H9 (cell line): ENCODE data around the gene SBK3. TPM values are rescaled to one million over a fixed set of nuclear protein-coding genes. Genes with fewer than 3 reads are reported as not detected.

Experiments
- DNase-seq: peaks from one replicate; pipeline ENCODE4 v3.0.0-alpha.2; 2017
- H2AFZ ChIP-seq: one replicate; pipeline ENCODE4 v1.6.1; 2013; ENCODE audit warnings: mild to moderate bottlenecking, low read length, control low read depth, moderate library complexity
- H2AK5ac ChIP-seq: 2 replicates; pipeline ENCODE4 v1.6.1; 2013; ENCODE audit warnings: low read length, control low read depth, mixed read lengths; ENCODE audit not compliant: insufficient read length
- H2BK120ac ChIP-seq: one replicate; pipeline ENCODE4 v1.6.1; 2013; ENCODE audit warnings: low read depth, mild to moderate bottlenecking, low read length, control low read depth, inconsistent platforms; ENCODE audit not compliant: poor library complexity, severe bottlenecking
- H2BK12ac ChIP-seq: 2 replicates; pipeline ENCODE4 v1.6.1; 2013; ENCODE audit warnings: low read length, control low read depth, mixed read lengths, low read depth; ENCODE audit not compliant: insufficient read length
- H2BK15ac ChIP-seq: 2 replicates; pipeline ENCODE4 v1.6.1; 2013; ENCODE audit warnings: low read depth, low read length, control low read depth
- H2BK20ac ChIP-seq: one replicate; pipeline ENCODE4 v1.6.1; 2013; ENCODE audit warnings: low read depth, mild to moderate bottlenecking, low read length, control low read depth, inconsistent platforms; ENCODE audit not compliant: poor library complexity, severe bottlenecking
- H2BK5ac ChIP-seq: 2 replicates; pipeline ENCODE4 v1.6.1; 2013; ENCODE audit warnings: low read length, control low read depth, mixed read lengths; ENCODE audit not compliant: insufficient read length
- H3K14ac ChIP-seq: 2 replicates; pipeline ENCODE4 v1.6.1; 2013; ENCODE audit warnings: low read length, control low read depth; ENCODE audit not compliant: insufficient read depth
- H3K18ac ChIP-seq: 2 replicates; pipeline ENCODE4 v1.6.1; 2013; ENCODE audit warnings: low read depth, mild to moderate bottlenecking, mixed read lengths, low read length, control low read depth; ENCODE audit not compliant: insufficient read length
- H3K23ac ChIP-seq: 2 replicates; pipeline ENCODE4 v1.6.1; 2013; ENCODE audit warnings: low read length, control low read depth, mixed read lengths, low read depth; ENCODE audit not compliant: insufficient read length
- H3K23me2 ChIP-seq: 2 replicates; pipeline ENCODE4 v1.6.1; 2013; ENCODE audit warnings: low read depth, mild to moderate bottlenecking, mixed read lengths, low read length, control low read depth; ENCODE audit not compliant: insufficient read length, poor library complexity, severe bottlenecking
- H3K27ac ChIP-seq: 2 replicates; pipeline ENCODE4 v1.5.1; 2013; ENCODE audit warnings: low read length, control low read depth, mixed read lengths, low read depth; ENCODE audit not compliant: insufficient read length
- H3K27me3 ChIP-seq: 2 replicates; pipeline ENCODE4 v1.6.1; 2013; ENCODE audit warnings: low read length, control low read depth, inconsistent platforms; ENCODE audit not compliant: insufficient read depth
- H3K4ac ChIP-seq: 2 replicates; pipeline ENCODE4 v1.6.1; 2013; ENCODE audit warnings: low read depth, mild to moderate bottlenecking, control low read depth, inconsistent platforms, low read length, moderate library complexity
- H3K4me1 ChIP-seq: 2 replicates; pipeline ENCODE4 v1.6.1; 2013; ENCODE audit warnings: low read length, control low read depth, inconsistent platforms; ENCODE audit not compliant: insufficient read depth
- H3K4me2 ChIP-seq: 2 replicates; pipeline ENCODE4 v1.6.1; 2013; ENCODE audit warnings: low read length, control low read depth, mixed read lengths; ENCODE audit not compliant: insufficient read length, insufficient read depth
- H3K56ac ChIP-seq: 2 replicates; pipeline ENCODE4 v1.6.1; 2013; ENCODE audit warnings: low read depth, mild to moderate bottlenecking, mixed read lengths, low read length, control low read depth; ENCODE audit not compliant: insufficient read length
- H3K79me1 ChIP-seq: 2 replicates; pipeline ENCODE4 v1.6.1; 2013; ENCODE audit warnings: low read depth, mild to moderate bottlenecking, moderate library complexity, low read length, control low read depth, inconsistent platforms; ENCODE audit not compliant: insufficient read depth, poor library complexity, severe bottlenecking
- H3K79me2 ChIP-seq: 2 replicates; pipeline ENCODE4 v1.6.1; 2013; ENCODE audit warnings: low read length, control low read depth, inconsistent platforms; ENCODE audit not compliant: insufficient read depth
- H3K9ac ChIP-seq: 2 replicates; pipeline ENCODE4 v1.6.1; 2013; ENCODE audit warnings: low read length, control low read depth, mixed read lengths; ENCODE audit not compliant: insufficient read length; ENCODE audit errors: extremely low read depth
- H3K9me3 ChIP-seq: one replicate; pipeline ENCODE4 v1.6.1; 2013; ENCODE audit warnings: low read depth, low read length, inconsistent platforms; ENCODE audit not compliant: control insufficient read depth
- H3T11ph ChIP-seq: one replicate; pipeline ENCODE4 v1.6.1; 2013; ENCODE audit warnings: mild to moderate bottlenecking, low read length, control low read depth, inconsistent platforms
- H4K20me1 ChIP-seq: one replicate; pipeline ENCODE4 v1.6.1; 2013; ENCODE audit not compliant: control insufficient read depth, insufficient read length, insufficient read depth
- H4K5ac ChIP-seq: 2 replicates; pipeline ENCODE4 v1.6.1; 2013; ENCODE audit warnings: low read depth, mild to moderate bottlenecking, mixed read lengths, low read length, control low read depth; ENCODE audit not compliant: insufficient read length
- H4K8ac ChIP-seq: replicated peaks from 2 replicates; pipeline ENCODE4 v1.6.1; 2013; ENCODE audit warnings: low read length, control low read depth, mixed read lengths, low read depth; ENCODE audit not compliant: insufficient read length
- H4K91ac ChIP-seq: 2 replicates; pipeline ENCODE4 v1.6.1; 2013; ENCODE audit warnings: low read depth, mild to moderate bottlenecking, moderate library complexity, mixed read lengths, low read length, control low read depth; ENCODE audit not compliant: insufficient read length
- H3K27ac Mint-ChIP-seq, 3 experiments: 2 replicates in 2 of 3; 3 replicates in 1 of 3; pipeline ENCODE4 v1.8.0; 2020 to 2021; ENCODE audit warnings: mixed read lengths in 3 of 3, mild to moderate bottlenecking in 1 of 3, moderate library complexity in 1 of 3
- H3K27me3 Mint-ChIP-seq: 2 replicates; pipeline ENCODE4 v1.8.0; 2021; ENCODE audit warnings: low read depth, mild to moderate bottlenecking, moderate library complexity, mixed read lengths
- H3K36me3 Mint-ChIP-seq, 3 experiments: 2 replicates in 2 of 3; 3 replicates in 1 of 3; pipeline ENCODE4 v1.8.0; 2020 to 2021; ENCODE audit warnings: low read depth in 3 of 3, mixed read lengths in 3 of 3; ENCODE audit not compliant: insufficient read depth in 1 of 3
- H3K4me1 Mint-ChIP-seq, 2 experiments: 2 replicates each; pipeline ENCODE4 v1.8.0; 2020; ENCODE audit warnings: mixed read lengths in 2 of 2
- H3K4me3 Mint-ChIP-seq, 2 experiments: 2 replicates in 1 of 2; 3 replicates in 1 of 2; pipeline ENCODE4 v1.8.0; 2020 to 2021; ENCODE audit warnings: mild to moderate bottlenecking in 2 of 2, mixed read lengths in 2 of 2, moderate library complexity in 1 of 2
- H3K9me3 Mint-ChIP-seq, 2 experiments: 2 replicates in 1 of 2; 3 replicates in 1 of 2; pipeline ENCODE4 v1.8.0; 2020; ENCODE audit warnings: mild to moderate bottlenecking in 2 of 2, mixed read lengths in 2 of 2, moderate library complexity in 1 of 2
- CTCF ChIP-seq: fragments of 200-600 bp; sonication (generic); conservative IDR thresholded peaks from 3 replicates; pipeline ENCODE4 v1.8.0; 2021; ENCODE audit warnings: antibody characterized with exemption, mild to moderate bottlenecking
- WGBS: extraction: QIAGEN DNeasy Blood & Tissue Kit; methylation state at CpG from one replicate; pipeline ENCODE4 v1.1.7; 2013; ENCODE audit warnings: missing lambda C conversion rate, low lambda C conversion rate, mixed read lengths; ENCODE audit not compliant: insufficient read length; ENCODE audit errors: extremely low coverage; 5-methylcytosine and 5-hydroxymethylcytosine counted together
- total RNA-seq: library from RNA; stranded (reverse); gene quantifications from 2 replicates; pipeline ENCODE4 v1.2.1, GENCODE V29; 2021

SBK3 gene
- total RNA-seq, 1 experiment from 2014 or later: 0.70 TPM

DNA sequence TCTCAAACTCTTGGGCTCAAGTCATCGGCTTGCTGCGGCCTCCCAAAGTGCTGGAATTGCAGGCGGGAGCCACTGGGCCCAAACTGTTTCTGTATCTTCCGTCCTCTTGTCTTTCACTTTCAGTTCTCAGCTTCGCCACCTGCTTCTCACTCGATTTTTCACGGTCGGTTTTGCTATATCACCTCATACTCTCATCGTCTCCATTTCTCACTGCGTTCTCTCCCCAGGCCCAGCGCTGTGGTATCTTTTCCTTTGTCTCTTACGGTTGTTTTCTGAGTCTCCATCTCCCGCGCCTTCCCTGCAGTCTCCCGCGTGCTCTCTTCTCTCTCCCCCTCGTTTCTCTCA is 42.2 kb downstream of the SBK3 start:
- no peak overlapping the region for H3K23ac ChIP-seq
- no peak overlapping the region for H2AK5ac ChIP-seq
- no peak for TF ChIP-seq CTCF
- H4K8ac ChIP-seq: no peak overlapping the region
- H3K79me2 ChIP-seq: no peaks in the 10 kb centered on the region
- no peak overlapping the region for H4K91ac ChIP-seq
- H3K4me2 ChIP-seq: no peak overlapping the region
- H4K5ac ChIP-seq: no peak overlapping the region
- no peak overlapping the region for H3K4ac ChIP-seq
- no peaks in the 10 kb centered on the region for H3K79me1 ChIP-seq
- H2BK15ac ChIP-seq: no peak overlapping the region
- H2BK5ac ChIP-seq: no peak overlapping the region
- H3K9ac ChIP-seq: no peak overlapping the region
- H3K36me3 Mint-ChIP-seq: peaks cover 3 to 8% (median 7%) of the 10 kb centered on the region in 3 experiments
- H3K56ac ChIP-seq: no peak overlapping the region
- H3K4me1 Mint-ChIP-seq: 0 out of 4 replicates have a peak, but pooled peaks cover 0 to 2% of the 10 kb centered on the region in 2 experiments
- peak overlapping the region in 1 of 2 experiments; percentile 11; a peak in 1 of 5 replicates for H3K4me3 Mint-ChIP-seq
- no peak overlapping the region for H3K18ac ChIP-seq
- no peak for DNase-seq
- peaks cover 11 to 19% of the 10 kb centered on the region in 2 experiments for H3K9me3 Mint-ChIP-seq
- H3K27ac Mint-ChIP-seq: no peak overlapping the region
- H3K9me3 ChIP-seq: no peaks in the 10 kb centered on the region
- no peak overlapping the region for H2BK20ac ChIP-seq
- no peak overlapping the region for H2AFZ ChIP-seq
- no peak overlapping the region for H2BK12ac ChIP-seq
- no peaks in the 10 kb centered on the region for H3K23me2 ChIP-seq
- WGBS: no CpG with 5 or more reads among the region's 17 CpGs
- H3K14ac ChIP-seq: no peak overlapping the region
- peaks cover 75% of the 10 kb centered on the region for H3K27me3 Mint-ChIP-seq
- H3T11ph ChIP-seq: no peak overlapping the region
- H4K20me1 ChIP-seq: no peaks in the 10 kb centered on the region
- H3K27me3 ChIP-seq: peaks cover 5% of the 10 kb centered on the region
- no peak overlapping the region for H2BK120ac ChIP-seq
- H3K4me1 ChIP-seq: no peaks in the 10 kb centered on the region
- no peak overlapping the region for H3K27ac ChIP-seq
